Stimulated activated CD4-positive, alpha-beta T cell treated with anti-CD3 and anti-CD28 coated beads, Interleukin-12 subunit alpha, Interleukin-12 subunit beta, amount 100 ng/mL, for 48 hours (primary cell): ENCODE data around the gene CLCF1.
A peak's percentile ranks its signal among the peaks of the same experiment; 100 is the strongest.
"Not testable (repeated sequence)": the region's sequence is repeated elsewhere in the genome, so short reads cannot be mapped to it uniquely, and the experiment has no call there.

Source experiments
- DNase-seq, 3 donors: peaks; one replicate each; pipeline ENCODE4 v3.0.0-alpha.2; 2020; ENCODE audit warnings: low read depth in 2 of 3, low spot score in 1 of 3

Gene CLCF1

DNA sequence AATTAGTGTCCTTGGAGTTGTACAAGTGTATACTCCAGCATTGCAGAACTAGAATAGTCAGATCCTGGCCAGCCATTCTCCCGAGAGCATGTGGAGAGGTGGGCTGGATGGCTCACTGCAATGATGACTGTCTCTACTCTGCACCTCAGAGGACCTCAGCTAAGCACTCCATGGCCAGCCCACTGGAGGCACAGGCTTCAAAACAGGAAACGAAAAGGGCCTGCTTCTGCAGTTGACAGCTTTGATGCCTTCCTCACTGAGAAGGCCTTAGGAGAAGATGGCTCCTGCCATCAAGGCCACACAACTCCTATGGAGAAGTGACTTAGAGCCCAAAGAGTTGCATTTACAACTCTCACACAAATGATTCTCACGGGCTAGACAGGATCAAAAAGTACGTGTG, 29.1 kb downstream of the CLCF1 start:
- DNase-seq: no peak

DNA sequence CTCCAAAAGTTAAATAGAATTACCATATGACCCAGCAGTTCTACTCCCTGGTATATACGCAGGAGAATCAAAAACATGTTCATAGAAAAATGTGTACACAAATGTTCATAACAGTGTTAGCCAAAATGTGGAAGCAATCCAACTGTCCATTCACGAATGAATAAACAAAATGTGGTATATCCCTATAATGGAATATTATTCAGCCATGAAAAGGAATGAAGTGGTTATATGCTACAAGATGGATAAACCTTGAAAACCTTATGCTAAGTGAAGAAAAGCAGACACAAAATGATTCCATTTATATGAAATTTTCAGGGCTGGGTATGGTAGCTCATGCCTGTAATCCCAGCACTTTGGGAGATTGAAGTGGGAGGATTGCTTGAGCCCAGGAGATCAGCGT, 36.1 kb downstream of the CLCF1 start:
- DNase-seq: no peak

DNA sequence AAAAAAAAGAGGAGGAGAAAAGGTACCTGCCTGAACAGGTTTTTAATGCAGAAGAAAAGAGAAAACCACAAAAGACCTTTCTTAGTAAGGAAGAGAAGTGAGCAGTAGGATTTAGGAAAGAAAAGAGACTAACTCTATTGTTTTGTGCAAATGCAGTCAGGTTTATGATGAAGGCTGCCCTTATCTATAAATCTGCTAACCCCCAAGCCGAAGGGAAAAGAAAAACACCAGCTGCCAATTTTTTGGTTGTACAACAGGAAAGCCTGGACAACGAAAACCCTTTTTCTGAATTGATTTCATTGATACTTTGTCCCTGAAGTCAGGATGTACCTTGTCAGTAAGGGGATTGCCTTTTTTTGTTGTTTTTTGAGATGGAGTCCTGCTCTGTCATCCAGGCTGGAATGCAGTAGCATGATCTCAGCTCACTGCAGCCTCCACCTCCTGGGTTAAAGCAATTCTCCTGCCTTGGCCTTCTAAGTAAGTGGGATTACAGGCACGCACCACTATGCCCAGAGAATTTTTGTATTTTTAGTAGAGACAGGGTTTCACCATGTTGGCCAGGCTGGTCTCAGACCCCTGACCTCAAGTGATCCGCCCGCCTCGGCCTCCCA, 41.2 kb downstream of the CLCF1 start:
- no peak for DNase-seq

DNA sequence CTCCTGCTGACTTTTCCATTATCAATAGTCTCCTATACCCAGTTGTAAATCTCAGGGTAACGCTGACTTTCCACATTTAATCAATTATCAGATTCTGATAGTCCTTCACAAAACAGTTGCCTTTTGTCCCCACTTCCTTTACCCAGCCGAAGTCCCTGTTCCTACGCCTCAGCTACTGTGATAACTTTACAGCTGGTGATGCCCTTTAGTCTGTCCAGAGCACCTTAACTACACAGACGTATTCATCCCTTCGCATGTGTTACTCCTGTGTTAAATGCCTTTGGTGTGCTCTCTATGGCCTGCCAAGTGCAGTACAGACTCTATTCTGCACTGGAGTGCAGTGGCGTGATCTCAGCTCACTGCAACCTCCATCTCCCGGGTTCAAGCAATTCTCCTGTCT, 49.9 kb downstream of the CLCF1 start:
- no peak for DNase-seq

DNA sequence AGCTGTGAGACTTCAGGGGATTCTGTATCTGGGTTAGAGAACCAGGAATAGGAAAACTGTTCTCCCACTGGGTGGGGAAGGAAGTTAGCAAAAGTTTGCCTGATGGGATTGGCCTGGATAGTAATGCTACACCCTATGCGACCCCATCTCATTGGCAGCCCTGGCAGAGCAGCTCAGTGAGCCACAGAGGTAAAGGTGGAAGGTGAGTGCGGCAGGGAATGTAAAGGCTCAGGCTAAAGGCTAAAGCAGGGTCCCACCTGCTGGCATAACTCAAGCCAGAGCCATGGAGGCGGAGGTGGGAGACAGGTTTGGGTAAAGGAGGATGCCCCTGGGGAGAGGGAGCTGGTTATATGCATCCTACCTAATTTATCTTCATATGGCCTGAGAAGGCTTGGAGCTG, 51.3 kb downstream of the CLCF1 start:
- DNase-seq: no peak

DNA sequence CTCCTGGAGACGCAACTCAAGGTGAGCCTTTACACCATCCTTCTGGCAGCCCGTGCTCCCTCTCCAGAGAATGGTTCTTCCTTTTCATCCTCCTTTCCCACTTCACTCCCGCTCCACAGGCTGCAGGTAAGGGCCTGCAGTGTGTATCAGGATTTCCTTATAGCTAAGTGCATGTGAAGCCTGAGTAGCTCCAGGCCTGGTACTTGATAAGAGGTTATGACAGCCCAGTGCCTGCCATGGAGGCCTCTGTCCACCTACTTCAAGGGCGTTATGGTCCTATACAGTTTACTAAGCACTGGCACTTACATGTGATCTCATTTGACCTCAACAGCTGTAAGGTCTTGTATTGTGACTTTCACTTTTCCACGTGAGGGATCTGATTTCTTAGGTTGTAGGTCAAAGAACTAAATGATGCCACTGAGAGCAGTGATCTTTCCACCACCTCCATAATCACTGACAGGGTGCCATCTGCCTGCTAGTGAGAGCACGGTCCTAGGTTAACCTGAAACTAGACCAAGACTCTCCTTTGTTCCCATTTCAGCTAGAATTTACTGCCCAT, 52.0 kb downstream of the CLCF1 start:
- no peak for DNase-seq

DNA sequence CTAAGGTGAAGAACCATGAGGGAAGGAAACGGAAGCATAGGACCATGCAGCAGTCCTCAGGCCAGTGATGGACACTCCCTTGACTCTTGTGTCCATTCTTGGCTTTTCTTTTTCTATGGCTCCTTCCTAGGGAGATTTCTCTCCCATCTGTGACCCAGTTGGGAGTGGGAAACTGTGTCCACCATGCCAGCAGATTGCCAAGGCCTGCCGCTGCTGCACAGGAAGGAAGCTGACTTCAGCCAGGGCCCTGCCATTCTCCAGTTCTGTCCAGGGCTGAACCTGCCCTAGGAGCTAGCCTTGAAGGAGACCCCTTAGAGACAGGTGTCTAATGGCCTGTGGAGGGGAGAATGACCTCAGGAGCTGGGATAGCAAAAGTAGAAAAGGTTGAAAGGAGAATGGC, 52.7 kb downstream of the CLCF1 start:
- no peak for DNase-seq

DNA sequence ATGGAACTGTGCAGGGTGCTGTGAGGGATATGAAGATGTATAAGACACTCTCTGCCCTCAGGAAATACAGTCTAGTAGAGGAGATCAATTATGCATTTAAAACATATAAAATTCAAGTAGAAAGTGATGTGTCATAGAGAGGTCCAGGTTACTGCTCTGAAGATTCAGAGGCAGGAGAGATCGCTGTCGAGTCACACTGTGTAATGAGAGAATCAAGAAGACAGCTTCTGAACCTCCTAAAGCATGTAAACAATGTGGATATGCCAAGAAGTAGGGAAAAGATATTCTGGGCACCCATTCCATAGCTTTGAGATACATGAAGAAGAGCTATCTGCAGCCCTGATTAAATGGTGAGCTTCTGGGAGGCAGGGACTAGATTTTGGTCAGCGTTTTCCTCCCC, 53.4 kb downstream of the CLCF1 start:
- DNase-seq: no peak

DNA sequence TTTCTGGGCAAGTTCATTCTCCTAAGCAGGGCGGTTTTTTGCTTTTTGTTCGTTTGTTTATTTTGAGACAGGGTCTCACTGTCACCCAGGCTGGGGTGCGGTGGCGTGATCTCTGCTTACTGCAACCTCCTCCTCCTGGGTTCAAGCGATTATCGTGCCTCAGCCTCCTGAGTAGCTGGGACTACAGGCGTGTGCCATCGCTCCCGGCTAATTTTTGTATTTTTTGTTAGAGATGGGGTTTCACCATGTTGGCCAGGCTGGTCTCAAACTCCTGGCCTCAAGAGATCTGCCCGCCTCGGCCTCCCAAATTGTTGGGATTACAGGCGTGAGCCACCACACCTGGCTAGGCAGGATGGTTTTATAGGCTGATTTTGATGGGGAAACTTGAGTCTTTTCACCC, 54.5 kb downstream of the CLCF1 start:
- not testable (repeated sequence) for DNase-seq

DNA sequence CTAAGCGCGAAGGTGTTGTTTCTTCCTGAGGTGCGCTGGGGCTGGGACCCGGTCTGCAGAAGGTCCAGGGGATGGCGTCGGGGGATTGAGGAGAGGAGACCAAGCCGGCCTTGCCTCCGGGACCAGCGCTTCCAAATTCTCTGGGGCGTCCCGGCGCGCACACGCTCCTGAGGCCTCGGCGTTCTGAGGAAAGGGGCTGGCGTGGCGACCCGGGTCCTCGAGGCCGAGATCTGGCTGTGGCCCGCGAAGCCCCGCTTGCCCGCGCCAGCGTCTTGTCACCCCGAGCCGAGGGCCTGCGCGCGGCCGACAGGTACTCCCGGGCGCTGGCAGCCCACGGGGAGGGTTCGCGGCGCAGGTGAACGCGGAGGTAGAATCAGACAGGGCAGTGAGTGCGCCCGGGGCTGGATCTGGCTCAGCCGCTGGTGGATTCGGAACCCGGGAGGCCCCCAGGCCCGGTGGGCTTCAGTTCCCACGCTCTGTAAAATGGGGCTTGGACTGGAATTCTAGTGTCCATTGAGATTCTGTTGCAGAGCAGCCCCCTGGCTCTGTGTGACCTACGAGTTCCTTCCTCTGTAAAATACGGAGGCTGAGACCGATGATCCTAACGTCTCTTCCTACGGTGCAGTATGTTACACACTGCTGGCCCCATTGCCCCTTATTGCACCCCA, 55.4 kb downstream of the CLCF1 start:
- DNase-seq: no peak

DNA sequence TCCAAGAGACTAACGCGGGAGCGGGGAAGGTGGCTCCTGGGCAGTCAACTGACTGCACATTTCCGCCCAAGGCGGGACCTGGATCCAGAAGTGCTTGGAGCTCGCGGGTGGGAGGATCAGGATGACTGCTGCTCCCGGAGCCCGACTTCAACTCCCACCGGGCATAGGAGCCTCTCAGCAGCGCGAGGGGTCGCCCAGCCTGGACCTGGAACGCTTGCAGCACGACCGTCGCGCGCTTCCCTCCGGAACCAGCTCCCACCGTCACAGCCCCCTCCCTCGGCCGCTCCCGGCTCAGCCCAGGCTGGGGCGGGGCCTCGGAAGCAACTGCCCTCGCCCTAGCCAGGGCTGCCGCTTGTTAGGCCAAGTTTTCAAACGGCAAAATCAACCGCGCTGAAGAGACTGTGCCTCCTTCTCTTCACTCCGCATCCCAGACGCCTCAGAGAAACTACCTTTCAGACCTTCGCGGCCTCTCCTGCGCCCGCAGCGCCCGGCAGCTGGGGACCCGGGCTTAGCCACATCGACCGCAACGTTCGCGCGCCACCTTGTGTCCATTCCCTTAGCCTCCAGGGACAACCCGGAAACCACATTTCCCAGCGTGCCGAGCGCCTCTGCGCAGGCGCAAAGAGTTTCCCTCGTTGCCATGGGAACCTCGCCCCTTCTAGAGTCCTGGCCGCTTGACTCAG, 56.1 kb downstream of the CLCF1 start:
- DNase-seq: peak; percentile 97 to 99 (median 97)

DNA sequence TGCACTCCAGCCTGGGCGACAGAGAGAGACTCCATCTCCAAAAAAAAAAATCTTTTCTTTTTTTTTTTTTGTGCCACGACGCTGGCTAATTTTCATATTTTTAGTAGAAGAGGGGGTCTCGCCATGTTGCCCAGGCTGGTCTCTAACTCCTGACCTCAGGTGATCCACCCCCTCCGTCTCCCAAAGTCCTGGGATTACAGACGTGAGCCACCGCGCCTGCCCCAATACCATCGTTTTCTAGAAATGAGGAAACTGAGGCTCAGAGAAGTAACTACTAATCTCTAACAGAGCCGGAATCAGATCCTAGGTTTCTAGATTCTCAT, 56.6 kb downstream of the CLCF1 start:
- no peak for DNase-seq

DNA sequence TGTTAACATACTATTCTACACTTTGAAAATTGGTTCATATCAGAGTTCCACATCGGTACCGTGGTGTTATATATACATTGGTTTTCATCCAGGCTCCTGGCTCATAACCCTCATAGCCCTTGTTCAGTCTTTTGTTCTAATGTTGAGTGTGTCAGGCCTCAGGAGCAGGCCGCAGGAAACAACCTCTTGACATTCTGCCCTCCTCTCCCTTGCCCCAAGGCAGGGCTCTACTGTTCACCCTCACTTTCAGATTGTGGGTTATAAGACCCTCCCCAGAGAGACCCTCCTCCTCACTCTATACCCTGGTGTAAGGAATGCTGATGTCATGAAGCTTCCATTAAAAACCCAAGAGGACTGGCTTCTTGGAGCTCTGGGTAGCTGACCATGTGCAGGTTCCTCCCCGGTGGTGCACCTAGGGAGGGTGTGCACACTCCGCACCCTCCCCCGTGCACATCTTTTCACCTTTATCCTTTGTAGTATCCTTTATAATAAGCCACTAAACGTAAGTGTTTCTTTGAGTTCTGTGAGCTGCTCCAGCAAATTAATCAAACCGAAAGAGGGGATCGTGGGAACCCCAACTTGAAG, 58.0 kb downstream of the CLCF1 start:
- no peak for DNase-seq

DNA sequence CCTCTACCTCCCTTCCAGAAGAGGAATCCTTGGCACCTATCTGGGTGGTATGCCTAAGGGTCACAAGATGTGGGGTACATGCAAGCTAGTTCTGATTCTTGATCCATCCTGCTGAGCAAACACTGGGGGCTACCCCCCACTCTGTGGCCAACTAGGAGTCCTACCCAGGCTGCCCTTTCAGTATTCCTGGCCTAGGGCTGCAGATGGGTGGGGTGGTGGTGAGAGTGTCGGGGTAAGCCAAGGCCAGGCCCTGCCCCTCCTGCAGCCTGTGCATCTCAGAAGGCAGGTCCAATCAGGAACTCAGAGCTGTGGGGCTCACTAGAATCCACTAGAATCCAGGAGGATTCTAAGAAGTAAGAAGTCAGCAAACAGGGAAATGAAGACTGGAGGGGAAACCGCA, 59.2 kb downstream of the CLCF1 start:
- no peak for DNase-seq
